Stimulated activated CD8-positive, alpha-beta memory T cell treated with anti-CD3 and anti-CD28 coated beads, Interleukin-15, amount 100 ng/mL, for 48 hours (primary cell): ENCODE results near the gene SEPSECS.

ENCODE experiments used
- DNase-seq, 2 donors: peaks; one replicate each; pipeline ENCODE4 v3.0.0-alpha.2; 2020; ENCODE audit warnings: low read depth in 2 of 2

SEPSECS gene

GRCh38 chr4:25110527-25111329 is 49.5 kb downstream of the SEPSECS start:
- DNase-seq, result no peak

GRCh38 chr4:25109511-25109910 is 50.7 kb downstream of the SEPSECS start:
- no peak for DNase-seq

- no peak for DNase-seq
Observed at GRCh38 chr4:25108556-25108955, 51.7 kb downstream of the SEPSECS start.

- no peak for DNase-seq
Observed at GRCh38 chr4:25107827-25108516, 52.3 kb downstream of the SEPSECS start.

GRCh38 chr4:25106363-25107151 is 53.7 kb downstream of the SEPSECS start:
- no peak for DNase-seq

GRCh38 chr4:25104591-25104990 is 55.7 kb downstream of the SEPSECS start:
- DNase-seq, result no peak

- no peak for DNase-seq
Observed at GRCh38 chr4:25103418-25103817, 56.8 kb downstream of the SEPSECS start.

- no peak for DNase-seq
Observed at GRCh38 chr4:25101836-25102235, 58.4 kb downstream of the SEPSECS start.

GRCh38 chr4:25100710-25101109 is 59.5 kb downstream of the SEPSECS start:
- DNase-seq, result no peak

GRCh38 chr4:25100021-25100555 is 60.2 kb downstream of the SEPSECS start:
- no peak for DNase-seq

GRCh38 chr4:25098964-25099891 is 61.0 kb downstream of the SEPSECS start:
- DNase-seq, result no peak

- no peak for DNase-seq
Observed at GRCh38 chr4:25096981-25097443, 63.2 kb downstream of the SEPSECS start.

GRCh38 chr4:25096251-25096980 is 63.8 kb downstream of the SEPSECS start:
- DNase-seq, result no peak

GRCh38 chr4:25095837-25096236 is 64.4 kb downstream of the SEPSECS start:
- no peak for DNase-seq

- DNase-seq, result no peak
Observed at GRCh38 chr4:25092139-25092538, 68.1 kb downstream of the SEPSECS start.

- no peak for DNase-seq
Observed at GRCh38 chr4:25090516-25090915, 69.7 kb downstream of the SEPSECS start.

GRCh38 chr4:25089051-25089763 is 71.0 kb downstream of the SEPSECS start:
- DNase-seq, result no peak

GRCh38 chr4:25088093-25088952 is 71.9 kb downstream of the SEPSECS start:
- DNase-seq, result no peak

GRCh38 chr4:25085671-25086070 is 74.6 kb downstream of the SEPSECS start:
- DNase-seq, result no peak
